ENCODE measurements around the gene EPM2A.
"Not testable (repeated sequence)": the region's sequence is repeated elsewhere in the genome, so short reads cannot be mapped to it uniquely, and the experiment has no call there.

EPM2A gene

DNA sequence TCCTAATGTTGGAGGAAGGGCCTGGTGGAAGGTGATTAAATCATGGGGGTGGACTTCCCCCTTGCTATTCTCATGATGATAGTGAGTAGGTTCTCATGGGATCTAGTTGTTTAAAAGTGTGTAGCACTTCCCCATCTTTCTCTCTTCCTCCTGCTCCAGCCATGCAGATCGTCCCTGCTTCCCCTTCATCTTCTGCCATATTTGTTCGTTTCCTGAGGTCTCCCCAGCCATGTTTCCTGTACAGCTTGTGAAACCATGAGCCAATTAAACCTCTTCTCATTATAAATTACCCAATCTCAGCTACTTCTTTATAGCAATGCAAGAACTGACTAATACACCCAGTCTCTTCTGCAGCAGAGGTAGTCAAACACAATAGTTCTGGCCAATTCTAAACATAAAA, 5.4 kb downstream of the EPM2A start:
- DNase-seq (ENCODE audit: low read depth in 2 of 2): no peak

DNA sequence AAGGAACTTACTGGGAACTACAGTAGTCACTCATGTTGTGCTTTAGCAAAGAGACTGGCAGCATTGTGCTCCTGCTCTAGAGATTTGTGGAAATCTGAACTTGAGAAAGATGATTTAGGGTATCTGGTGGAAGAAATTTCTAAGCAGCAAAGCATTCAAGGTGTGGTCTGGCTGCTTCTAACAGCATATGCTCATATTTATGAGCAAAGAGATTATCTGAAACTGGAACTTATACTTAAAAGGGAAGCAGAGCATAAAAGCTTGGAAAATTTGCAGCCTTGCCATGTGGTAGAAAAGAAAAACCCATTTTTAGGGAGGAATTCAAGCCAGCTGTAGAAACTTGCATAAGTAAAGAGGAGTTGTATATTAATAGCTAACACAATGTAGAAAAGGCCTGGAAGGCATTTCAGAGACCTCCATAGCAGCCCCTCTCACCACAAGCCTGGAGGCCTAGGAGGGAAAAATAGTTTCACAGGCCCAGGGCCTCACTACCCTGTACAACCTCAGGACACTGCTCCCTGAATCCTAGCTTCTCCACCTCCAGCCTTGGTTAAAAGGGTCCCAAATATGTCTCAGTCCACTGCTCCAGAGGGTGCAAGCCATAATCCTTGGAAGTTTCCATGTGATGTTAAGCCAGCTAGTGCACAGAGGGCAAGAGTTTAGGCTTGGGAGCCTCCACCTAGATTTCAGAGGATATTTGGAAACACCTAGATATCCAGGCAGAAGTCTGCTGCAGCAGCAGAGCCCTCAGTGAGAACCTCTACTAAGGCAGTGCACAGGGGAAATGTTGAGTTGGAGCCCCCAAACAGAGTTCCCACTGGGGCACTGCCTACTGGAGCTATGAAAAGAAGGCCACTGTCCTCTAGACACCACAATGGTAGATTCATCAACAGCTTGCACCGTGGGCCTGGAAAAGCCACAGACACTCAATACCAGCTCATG, 6.6 kb downstream of the EPM2A start:
- no peak for DNase-seq (ENCODE audit: low read depth in 2 of 2)

GRCh38 chr6:145727817-145728388, 7.4 kb downstream of the EPM2A start:
- DNase-seq (ENCODE audit: low read depth in 2 of 2): no peak

- DNase-seq (ENCODE audit: low read depth in 2 of 2): no peak
Measured at GRCh38 chr6:145725570-145725969, 9.8 kb downstream of the EPM2A start.

DNA sequence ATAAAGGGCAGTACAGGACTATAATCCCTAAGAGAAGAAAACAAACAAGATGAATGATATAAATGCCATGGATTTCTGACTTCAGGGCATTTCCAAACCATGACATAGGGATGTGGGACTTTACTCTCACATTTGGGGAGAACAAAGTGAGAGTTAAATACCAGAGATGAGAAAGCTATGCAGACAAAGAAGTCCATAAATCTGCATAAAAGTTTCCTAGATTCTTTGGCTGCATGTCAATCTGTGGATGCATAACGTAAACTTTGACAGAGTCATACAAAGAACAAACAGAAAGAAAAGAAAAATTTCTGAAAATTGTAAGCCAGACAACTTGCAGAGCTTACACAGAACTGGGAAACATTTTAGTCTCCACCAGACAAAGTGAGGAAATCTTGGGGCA, 11.7 kb downstream of the EPM2A start:
- no peak for DNase-seq (ENCODE audit: low read depth in 2 of 2)

GRCh38 chr6:145722190-145722589, 13.1 kb downstream of the EPM2A start:
- no peak for DNase-seq (ENCODE audit: low read depth in 2 of 2)

DNA sequence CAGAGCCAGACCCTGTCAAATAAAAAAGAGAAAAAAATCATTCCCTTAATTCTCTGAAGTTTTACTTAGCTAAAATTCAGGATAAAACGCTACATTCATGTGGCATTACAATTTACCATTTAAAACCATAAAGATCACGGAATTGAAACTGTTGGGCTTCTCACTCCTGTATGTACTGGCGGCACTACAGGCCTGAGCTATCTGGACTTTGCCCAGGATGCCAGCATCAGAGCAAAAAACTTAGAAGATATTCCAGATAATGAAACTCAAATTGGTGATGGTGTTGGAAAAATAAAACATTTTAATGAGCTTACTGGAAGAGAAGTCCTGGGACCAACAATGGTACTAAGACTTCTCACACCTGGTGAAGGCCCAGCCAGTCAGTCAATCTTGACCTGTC, 14.2 kb downstream of the EPM2A start:
- no peak for DNase-seq (ENCODE audit: low read depth in 2 of 2)

DNA sequence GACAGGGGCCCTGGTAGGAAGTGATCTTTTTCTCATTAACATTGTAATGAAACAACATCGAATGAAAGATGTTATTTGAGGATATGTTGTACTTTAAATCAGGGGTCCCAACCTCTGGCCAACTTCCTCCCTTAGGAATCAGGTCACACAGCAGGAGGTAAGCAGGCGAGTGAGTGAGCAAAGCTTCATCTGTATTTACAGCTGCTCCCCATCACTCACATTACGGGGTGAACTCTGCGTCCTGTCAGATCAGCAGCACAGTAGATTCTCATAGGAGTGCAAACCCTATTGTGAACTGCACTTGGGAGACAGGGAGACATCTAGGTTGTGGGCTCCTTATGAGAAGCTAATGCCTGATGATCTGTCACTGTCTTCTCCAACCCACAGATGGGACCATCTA, 19.9 kb downstream of the EPM2A start:
- DNase-seq (ENCODE audit: low read depth in 2 of 2): no peak

DNA sequence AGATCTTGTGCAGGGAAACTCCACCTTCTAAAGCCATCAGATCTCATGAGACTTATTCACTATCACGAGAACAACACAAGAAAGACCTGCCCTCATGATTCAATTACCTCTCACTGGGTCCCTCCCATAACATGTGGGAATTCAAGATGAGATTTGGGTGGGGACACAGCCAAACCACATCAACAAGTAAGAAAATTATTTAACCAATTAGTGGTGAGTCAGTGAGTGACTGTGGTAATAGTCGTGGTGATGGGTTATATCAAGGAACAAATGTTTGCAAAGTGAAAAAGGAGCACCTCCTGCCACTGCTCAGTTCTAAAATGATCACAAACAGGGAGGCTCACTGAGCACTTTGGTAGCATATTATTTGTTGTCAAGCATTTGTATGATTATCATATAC, 20.6 kb downstream of the EPM2A start:
- no peak for DNase-seq (ENCODE audit: low read depth in 2 of 2)

GRCh38 chr6:145713773-145714172, 21.5 kb downstream of the EPM2A start:
- no peak for DNase-seq (ENCODE audit: low read depth in 2 of 2)

GRCh38 chr6:145711372-145711771, 23.9 kb downstream of the EPM2A start:
- DNase-seq (ENCODE audit: low read depth in 2 of 2): no peak

DNA sequence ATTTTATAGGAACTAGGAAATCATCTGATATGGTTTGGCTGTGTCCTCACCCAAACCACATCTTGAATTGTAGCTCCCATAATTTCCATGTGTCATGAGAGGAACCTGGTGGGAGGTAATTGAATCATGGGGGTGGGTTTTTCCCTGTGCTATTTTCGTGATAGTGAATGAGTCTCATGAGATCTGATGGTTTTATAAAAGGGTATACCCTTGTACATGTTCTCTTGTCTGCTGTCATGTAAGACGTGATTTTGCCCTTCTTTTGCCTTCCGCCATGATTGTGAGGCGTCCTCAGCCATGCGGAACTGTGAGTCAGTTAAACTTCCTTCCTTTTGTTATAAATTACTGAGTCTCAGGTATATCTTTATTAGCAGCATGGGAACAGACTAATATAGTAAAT, 27.9 kb downstream of the EPM2A start:
- no peak for DNase-seq (ENCODE audit: low read depth in 2 of 2)

GRCh38 chr6:145705561-145705960, 29.8 kb downstream of the EPM2A start:
- DNase-seq (ENCODE audit: low read depth in 2 of 2): no peak

DNA sequence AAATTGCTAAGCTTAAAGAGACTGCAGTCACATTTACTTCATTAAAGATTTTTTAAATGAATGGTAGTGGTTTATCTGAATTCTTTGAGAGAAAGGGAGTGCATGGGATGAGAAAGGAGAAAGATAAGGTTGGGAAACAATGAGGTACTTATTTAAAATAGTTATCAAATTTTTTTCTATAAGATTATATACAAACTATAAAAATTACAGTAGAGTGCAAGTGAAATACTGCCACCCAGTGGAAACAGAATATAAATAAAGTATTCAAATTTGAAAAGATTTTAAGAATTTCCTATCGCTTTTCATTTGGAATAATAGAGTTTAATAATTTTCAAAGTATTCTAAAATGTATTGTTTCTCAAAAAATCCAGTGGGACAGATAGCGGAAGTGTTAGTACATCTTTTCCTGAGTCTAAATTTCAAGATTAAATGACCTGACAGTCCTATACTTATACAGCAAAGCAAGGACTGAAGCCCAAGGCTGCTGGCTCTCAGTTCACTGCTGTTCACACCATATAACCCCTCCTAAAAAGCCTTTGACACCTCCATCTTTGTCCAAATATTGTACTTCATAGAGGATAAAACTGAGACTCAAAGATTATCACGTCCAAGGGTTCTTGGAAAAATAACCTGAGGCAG, 31.1 kb downstream of the EPM2A start:
- no peak for DNase-seq (ENCODE audit: low read depth in 2 of 2)

DNA sequence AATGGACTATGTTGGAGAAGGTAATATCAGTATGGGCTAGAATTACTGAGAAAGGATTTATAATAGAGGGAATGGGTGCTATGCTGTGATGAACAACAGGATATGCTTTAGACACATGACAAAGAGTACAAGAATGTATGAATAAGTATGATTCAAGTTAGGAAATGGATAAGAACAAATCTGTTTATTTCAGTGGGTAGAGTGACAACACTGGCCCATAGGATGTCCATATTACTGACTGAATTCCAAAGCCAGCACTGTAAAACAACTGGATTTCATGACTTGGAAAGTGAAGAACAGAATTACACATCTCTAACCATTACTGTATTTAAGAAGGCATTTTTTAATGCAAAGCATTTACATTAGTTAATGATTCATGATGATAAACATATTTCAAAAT, 35.9 kb downstream of the EPM2A start:
- DNase-seq (ENCODE audit: low read depth in 2 of 2): no peak

DNA sequence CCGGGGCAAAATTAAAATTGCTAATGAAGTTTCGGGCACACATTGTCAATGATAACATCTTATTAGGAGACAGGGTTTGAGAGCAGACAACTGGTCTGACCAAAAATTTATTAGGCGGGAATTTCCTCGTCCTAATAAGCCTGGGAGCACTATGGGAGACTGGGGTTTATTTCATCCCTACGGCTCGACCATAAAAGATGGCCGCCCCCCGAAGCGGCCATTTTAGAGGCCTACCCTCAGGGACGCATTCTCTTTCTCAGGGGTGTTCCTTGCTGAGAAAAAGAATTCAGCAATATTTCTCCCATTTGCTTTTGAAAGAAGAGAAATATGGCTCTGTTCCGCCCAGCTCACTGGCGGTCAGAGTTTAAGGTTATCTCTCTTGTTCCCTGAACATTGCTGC, 37.9 kb downstream of the EPM2A start:
- DNase-seq (ENCODE audit: low read depth in 2 of 2): not testable (repeated sequence)

- DNase-seq (ENCODE audit: low read depth in 2 of 2): no peak
Measured at GRCh38 chr6:145694083-145694737, 41.1 kb downstream of the EPM2A start.

DNA sequence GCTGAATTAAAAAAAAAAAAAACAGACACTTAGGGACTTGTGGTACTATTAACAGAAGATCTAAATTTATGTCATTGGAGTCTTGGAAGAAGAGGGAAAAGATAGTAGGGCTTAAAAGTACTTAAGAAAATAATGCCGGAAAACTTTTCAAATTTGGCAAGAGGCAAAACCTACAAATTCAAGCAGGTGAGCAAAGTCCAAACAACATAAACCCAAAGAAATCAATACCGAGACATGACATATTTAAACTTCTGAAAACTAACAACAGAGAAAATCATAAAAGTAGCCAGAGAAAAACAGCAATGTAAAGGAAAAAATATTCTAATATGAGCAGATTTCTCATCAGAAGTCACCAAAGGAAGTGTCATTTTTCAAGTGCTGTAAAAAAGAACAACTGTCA, 44.4 kb downstream of the EPM2A start:
- no peak for DNase-seq (ENCODE audit: low read depth in 2 of 2)

DNA sequence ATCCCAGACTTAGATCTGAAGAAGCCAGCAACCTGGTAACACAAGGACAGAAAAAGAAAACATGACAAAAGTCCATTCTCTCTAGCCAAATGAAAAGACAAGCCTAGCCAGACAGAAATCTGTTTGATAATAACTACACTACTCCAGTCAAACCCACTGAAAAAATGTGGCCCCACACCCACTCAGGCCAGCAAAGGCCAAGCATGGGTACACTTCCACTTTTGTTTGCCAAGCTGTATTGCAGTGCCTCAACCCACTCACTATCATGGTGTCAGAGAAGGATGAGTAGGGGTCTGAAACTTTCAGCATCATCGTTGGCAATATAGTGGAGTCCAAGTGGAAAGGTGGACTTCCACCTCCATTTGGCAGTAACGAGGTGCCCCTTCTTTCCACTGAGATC, 45.8 kb downstream of the EPM2A start:
- no peak for DNase-seq (ENCODE audit: low read depth in 2 of 2)

DNA sequence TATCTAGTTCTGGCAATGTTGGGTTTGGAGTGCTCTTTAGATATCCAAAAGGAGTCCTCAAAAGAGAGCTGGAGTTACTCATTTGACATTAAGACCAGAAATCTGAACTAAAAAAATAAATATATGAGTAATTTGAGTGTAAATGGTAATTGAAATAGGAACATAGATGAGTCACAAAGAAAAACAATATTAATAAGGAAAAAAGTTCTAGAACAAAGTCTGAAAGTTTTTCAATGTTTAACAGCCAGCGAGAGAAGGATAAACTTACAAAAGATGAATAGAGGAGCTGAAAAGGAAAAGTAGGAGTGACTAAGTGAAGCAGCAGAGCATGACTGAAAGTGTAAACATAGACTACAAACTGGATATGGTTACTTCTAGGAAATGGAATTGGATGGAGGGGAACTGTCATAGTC, 46.8 kb downstream of the EPM2A start:
- no peak for DNase-seq (ENCODE audit: low read depth in 2 of 2)

GRCh38 chr6:145685932-145686331, 49.4 kb downstream of the EPM2A start:
- DNase-seq (ENCODE audit: low read depth in 2 of 2): no peak

DNA sequence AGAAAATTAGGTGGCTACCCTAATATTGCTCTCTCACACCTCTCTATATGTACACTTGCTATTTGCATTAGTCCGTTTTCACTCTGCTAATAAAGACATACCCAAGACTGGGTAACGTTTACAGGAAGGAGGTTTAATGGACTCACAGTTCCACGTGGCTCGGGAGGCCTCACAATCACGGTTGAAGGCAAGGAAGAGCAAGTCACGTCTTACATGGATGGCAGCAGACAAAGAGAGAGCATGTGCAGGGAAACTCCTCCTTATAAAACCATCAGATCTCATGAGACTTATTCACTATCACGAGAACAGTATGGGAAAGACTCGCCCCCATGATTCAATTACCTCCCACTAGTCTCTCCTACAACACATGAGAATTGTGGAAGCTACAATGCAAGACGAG, 53.4 kb downstream of the EPM2A start:
- no peak for DNase-seq (ENCODE audit: low read depth in 2 of 2)

All from stimulated activated CD8-positive, alpha-beta memory T cell treated with anti-CD3 and anti-CD28 coated beads, Interleukin-7, amount 100 ng/mL, for 1 hour (primary cell).